Cardiac muscle cell (in vitro differentiated cells and primary cell): ENCODE measurements around the gene MCAM. TPM values are rescaled to one million over a fixed set of nuclear protein-coding genes. Genes with fewer than 3 reads are reported as not detected.

Source experiments
- DNase-seq, 2 donors: peaks; one replicate each; pipeline versions ENCODE4 v3.0.0 to v3.0.0-alpha.2; 2010 to 2017; ENCODE audit warnings: low read depth in 1 of 2, low spot score in 1 of 2
- H3K27ac ChIP-seq: fragments of 200-600 bp; sonication (generic); 2 replicates; pipeline ENCODE4 v1.5.1; 2016
- H3K27me3 ChIP-seq: fragments of 200-600 bp; sonication (generic); 2 replicates; pipeline ENCODE4 v1.6.0; 2016; ENCODE audit warnings: control low read depth
- H3K36me3 ChIP-seq: fragments of 200-600 bp; sonication (generic); 2 replicates; pipeline ENCODE4 v1.5.1; 2016; ENCODE audit warnings: control low read depth
- H3K4me1 ChIP-seq: fragments of 200-600 bp; sonication (generic); 2 replicates; pipeline ENCODE4 v1.8.1; 2017; ENCODE audit warnings: low read depth, mild to moderate bottlenecking, mixed run types
- H3K4me3 ChIP-seq: fragments of 200-600 bp; sonication (generic); 2 replicates; pipeline ENCODE4 v1.5.1; 2016; ENCODE audit warnings: mild to moderate bottlenecking
- H3K9me3 ChIP-seq: fragments of 200-600 bp; sonication (generic); 2 replicates; pipeline ENCODE4 v1.5.1; 2017; ENCODE audit warnings: low read depth, mild to moderate bottlenecking, control low read depth
- polyA plus RNA-seq: library from polyadenylated mRNA; unstranded; fragments of >200 nt; fragmentation: Nextera tagmentation; extraction: Ambion mirVana; gene quantifications from 2 replicates; pipeline ENCODE4 v1.2.1, GENCODE V29; 2016
- total RNA-seq: library from RNA; depleted of rRNA; stranded (reverse); fragments of >200 nt; gene quantifications from 2 replicates; pipeline ENCODE4 v1.2.3, GENCODE V29; 2016
- TF ChIP-seq, protein P1 (sequence below): IDR thresholded peaks from 2 replicates; pipeline ENCODE4 v1.5.1; 2012; ENCODE audit warnings: low read depth, mild to moderate bottlenecking, low read length

MCAM gene
- total and polyA plus RNA-seq, 2 experiments from 2014 or later, result 13.8 to 49.3 TPM

DNA sequence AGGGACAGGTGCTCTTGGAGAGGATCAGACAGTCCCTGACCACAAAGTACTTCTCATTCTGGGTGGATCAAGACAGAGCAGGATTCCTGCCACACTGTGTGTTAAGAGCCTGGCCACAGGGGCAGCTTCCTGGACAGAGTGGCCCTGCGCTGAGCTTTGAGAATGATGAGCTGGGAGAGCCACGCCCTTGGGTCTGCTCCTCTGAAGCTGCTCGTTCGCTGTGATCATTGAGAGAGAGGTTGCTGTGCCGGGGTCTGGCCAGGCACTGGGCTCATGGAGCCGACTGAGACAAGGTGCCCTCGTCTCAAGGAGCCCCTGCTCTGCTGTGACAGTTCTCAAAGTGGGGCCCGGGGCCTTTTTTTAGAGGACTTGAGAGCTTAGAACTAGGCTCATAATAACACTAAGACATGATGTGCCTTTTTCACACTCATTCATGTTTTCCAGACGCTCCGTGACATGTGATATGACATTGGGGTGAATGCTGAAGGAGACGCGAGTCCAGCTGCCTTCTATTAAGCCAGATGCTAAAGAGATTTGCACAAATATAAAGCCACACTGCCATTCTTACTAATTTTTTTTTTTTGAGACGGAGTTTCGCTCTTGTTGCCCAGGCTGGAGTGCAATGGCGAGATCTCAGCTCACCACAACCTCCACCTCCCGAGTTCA lies 31.1 kb upstream of the MCAM start:
- DNase-seq, result no peak
- H3K4me3 ChIP-seq, result no peak overlapping the region
- peaks cover 18% of the 10 kb centered on the region for H3K27me3 ChIP-seq
- no peaks in the 10 kb centered on the region for H3K36me3 ChIP-seq
- H3K9me3 ChIP-seq, result no peaks in the 10 kb centered on the region
- H3K27ac ChIP-seq, result no peak overlapping the region
- TF ChIP-seq, protein P1, sequence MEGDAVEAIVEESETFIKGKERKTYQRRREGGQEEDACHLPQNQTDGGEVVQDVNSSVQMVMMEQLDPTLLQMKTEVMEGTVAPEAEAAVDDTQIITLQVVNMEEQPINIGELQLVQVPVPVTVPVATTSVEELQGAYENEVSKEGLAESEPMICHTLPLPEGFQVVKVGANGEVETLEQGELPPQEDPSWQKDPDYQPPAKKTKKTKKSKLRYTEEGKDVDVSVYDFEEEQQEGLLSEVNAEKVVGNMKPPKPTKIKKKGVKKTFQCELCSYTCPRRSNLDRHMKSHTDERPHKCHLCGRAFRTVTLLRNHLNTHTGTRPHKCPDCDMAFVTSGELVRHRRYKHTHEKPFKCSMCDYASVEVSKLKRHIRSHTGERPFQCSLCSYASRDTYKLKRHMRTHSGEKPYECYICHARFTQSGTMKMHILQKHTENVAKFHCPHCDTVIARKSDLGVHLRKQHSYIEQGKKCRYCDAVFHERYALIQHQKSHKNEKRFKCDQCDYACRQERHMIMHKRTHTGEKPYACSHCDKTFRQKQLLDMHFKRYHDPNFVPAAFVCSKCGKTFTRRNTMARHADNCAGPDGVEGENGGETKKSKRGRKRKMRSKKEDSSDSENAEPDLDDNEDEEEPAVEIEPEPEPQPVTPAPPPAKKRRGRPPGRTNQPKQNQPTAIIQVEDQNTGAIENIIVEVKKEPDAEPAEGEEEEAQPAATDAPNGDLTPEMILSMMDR, result no peak
- peaks cover 12% of the 10 kb centered on the region for H3K4me1 ChIP-seq

DNA sequence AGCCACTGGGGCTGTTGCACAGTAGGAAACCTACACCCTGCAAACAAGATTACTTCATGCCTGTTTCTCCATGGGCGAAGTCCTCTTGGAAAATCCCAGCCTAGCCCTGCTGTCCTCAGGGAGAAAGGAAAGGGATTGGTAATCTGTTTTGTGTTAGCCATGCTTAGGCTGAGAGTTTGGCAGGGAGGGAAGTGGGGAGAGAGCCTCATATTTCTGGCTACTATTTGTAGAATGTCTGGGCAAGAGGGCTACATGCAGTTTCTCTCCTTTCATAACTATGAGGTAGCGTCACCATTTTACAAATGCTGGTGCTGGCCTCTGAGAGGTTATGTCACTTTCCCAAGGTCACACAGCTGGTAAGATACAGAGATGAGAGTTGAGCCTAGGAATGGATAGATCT lies 30.3 kb upstream of the MCAM start:
- H3K9me3 ChIP-seq, result no peaks in the 10 kb centered on the region
- no peaks in the 10 kb centered on the region for H3K36me3 ChIP-seq
- H3K27me3 ChIP-seq, result peaks cover 26% of the 10 kb centered on the region
- no peak overlapping the region for H3K27ac ChIP-seq
- no peak for DNase-seq
- peaks cover 6% of the 10 kb centered on the region for H3K4me1 ChIP-seq
- TF ChIP-seq, protein P1, result no peak
- no peak overlapping the region for H3K4me3 ChIP-seq

DNA sequence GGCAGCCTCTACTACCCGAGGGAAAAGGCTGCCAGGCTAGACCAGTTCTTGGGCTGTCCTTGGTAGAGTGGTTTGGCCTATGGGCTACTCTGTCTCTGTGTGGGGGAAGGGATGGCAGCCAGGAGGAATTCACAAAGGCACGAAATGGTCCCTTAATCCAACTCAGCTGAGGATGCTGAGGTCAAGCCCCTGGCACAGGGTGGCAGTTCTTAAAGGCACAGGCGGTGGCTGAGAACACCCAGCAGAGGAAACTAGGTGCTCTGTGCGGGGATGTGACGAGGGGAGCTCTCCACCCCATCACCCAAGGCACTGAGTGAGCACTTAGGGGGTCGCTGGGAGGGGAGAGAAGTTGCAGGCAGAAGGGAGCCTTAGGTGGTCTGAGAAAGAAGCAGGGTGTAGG lies 29.7 kb upstream of the MCAM start, which contains the start of gene MFRP:
Gene MFRP (minus strand): TSS at position 101 of the 400 bp plus-strand sequence. CDS start 192 bp downstream, outside the sequence.
- no peak within 1 kb of the TSS for H3K4me3 ChIP-seq
- peaks cover 6% of the 10 kb centered on the region for H3K4me1 ChIP-seq
- DNase-seq, result no peak
- no peak within 1 kb of the TSS for H3K27ac ChIP-seq
- H3K27me3 ChIP-seq, result peaks cover 33% of the 10 kb centered on the region
- H3K36me3 ChIP-seq, result no peaks in the 10 kb centered on the region
- no peaks in the 10 kb centered on the region for H3K9me3 ChIP-seq
- TF ChIP-seq, protein P1, result no peak

DNA sequence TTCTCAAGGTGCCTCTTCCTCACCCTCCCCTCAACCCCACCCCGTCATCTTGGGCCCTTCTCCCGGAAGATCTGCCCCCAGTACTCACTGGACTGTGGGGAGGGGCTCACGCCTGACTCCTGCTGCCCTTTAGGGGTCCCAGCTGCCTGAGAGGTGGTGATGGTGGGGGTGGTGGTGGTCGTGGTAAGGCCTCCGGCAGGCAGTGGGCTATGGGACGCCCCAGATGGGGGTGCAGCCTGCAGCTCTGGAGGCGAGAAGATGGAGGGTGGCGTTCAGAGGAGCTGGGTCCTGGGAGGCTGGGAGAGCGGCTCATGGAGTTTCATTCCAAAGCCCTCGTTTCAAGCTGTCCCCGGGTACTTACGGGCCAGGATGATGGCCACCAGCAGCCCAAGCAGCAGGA lies 28.8 kb upstream of the MCAM start:
- Histone ChIP-seq H3K27me3 (peaks cover 42% of the 10 kb centered on the region), H3K4me1 (peaks cover 6% of the 10 kb centered on the region), H3K9me3 (no peaks in the 10 kb centered on the region), H3K4me3 (no peak overlapping the region), H3K27ac (no peak overlapping the region), H3K36me3 (no peaks in the 10 kb centered on the region)
- TF ChIP-seq, protein P1, result no peak
- no peak for DNase-seq

DNA sequence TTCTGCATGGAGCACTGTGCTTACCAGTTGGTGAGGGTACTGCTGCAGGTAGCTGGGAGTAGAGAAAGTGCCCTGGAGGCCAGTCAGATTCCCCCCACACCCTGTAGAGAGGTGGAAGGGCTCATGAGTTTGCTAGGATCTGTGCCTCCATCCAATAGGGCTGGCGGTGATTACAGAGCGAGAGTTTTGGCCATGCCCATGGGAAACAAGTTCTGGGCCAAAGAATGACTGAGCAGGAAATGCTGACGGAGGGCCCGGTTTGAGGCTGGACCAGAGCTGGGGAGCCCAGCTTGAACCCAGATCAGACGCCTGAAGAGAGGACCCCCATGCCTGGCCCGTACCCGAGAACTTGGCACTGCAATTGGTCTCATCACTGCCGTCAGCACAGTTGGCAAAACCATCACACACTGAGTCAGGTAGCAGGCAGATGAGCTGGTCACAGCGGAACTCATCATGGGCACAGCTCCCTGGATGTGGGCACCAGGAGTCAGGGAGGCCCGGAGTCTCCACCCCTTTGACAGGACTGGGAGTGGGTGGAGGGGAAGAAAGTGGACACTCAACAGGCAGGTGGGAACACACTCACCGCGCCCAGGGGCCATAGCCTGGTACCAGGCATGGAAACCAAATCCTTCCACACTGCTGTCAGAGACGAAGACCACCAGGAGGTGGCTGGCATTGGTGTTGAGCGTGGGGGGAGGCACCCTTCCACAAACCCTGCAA lies 27.5 kb upstream of the MCAM start:
- Histone ChIP-seq H3K9me3 (no peaks in the 10 kb centered on the region), H3K27me3 (peaks cover 54% of the 10 kb centered on the region), H3K36me3 (no peaks in the 10 kb centered on the region), H3K4me3 (no peak overlapping the region), H3K27ac (no peak overlapping the region), H3K4me1 (peaks cover 6% of the 10 kb centered on the region)
- TF ChIP-seq, protein P1, result no peak
- DNase-seq, result no peak
